Neural progenitor cell (in vitro differentiated cells): ENCODE measurements around the gene GZMH. TPM values are rescaled to one million over a fixed set of nuclear protein-coding genes. Genes with fewer than 3 reads are reported as not detected.

Experiments
- DNase-seq: peaks from one replicate; pipeline ENCODE4 v3.0.0-alpha.2; 2016; ENCODE audit warnings: low spot score
- H2AFZ ChIP-seq: fragments of 200-600 bp; sonication (generic); replicated peaks from 2 replicates; pipeline ENCODE4 v1.6.1; 2016; ENCODE audit warnings: antibody characterized with exemption
- H3F3A ChIP-seq: fragments of 200-600 bp; sonication (generic); 2 replicates; pipeline ENCODE4 v1.6.1; 2016; ENCODE audit warnings: antibody characterized with exemption, low read depth
- H3K27ac ChIP-seq: fragments of 200-600 bp; sonication (generic); 2 replicates; pipeline ENCODE4 v1.5.1; 2016; ENCODE audit warnings: mild to moderate bottlenecking
- H3K27me3 ChIP-seq: fragments of 200-600 bp; sonication (generic); 2 replicates; pipeline ENCODE4 v1.6.1; 2016; ENCODE audit warnings: mild to moderate bottlenecking, moderate library complexity
- H3K36me3 ChIP-seq: fragments of 200-600 bp; sonication (generic); 2 replicates; pipeline ENCODE4 v1.5.1; 2016
- H3K4me1 ChIP-seq: fragments of 200-600 bp; sonication (generic); 2 replicates; pipeline ENCODE4 v1.6.1; 2016; ENCODE audit warnings: mixed run types
- H3K4me2 ChIP-seq: fragments of 200-600 bp; sonication (generic); 2 replicates; pipeline ENCODE4 v1.6.1; 2016
- H3K4me3 ChIP-seq: fragments of 200-600 bp; sonication (generic); 2 replicates; pipeline ENCODE4 v1.5.1; 2016
- H3K79me2 ChIP-seq: fragments of 200-600 bp; sonication (generic); 2 replicates; pipeline ENCODE4 v1.6.1; 2016; ENCODE audit warnings: low read depth
- H3K9ac ChIP-seq: fragments of 200-600 bp; sonication (generic); 2 replicates; pipeline ENCODE4 v1.6.1; 2016
- H3K9me3 ChIP-seq: fragments of 200-600 bp; sonication (generic); 2 replicates; pipeline ENCODE4 v1.5.1; 2016; ENCODE audit warnings: low read depth
- H4K20me1 ChIP-seq: fragments of 200-600 bp; sonication (generic); 2 replicates; pipeline ENCODE4 v1.6.1; 2016; ENCODE audit warnings: low read depth
- H3K27ac Mint-ChIP-seq: 3 replicates; pipeline ENCODE4 v1.8.0; 2021; ENCODE audit warnings: mixed read lengths
- H3K27me3 Mint-ChIP-seq: 2 replicates; pipeline ENCODE4 v1.8.0; 2022; ENCODE audit warnings: low read depth, mild to moderate bottlenecking, inconsistent platforms, moderate library complexity, mixed read lengths; ENCODE audit not compliant: insufficient read depth
- H3K36me3 Mint-ChIP-seq: 3 replicates; pipeline ENCODE4 v1.8.0; 2021; ENCODE audit warnings: mixed read lengths
- H3K4me1 Mint-ChIP-seq: 3 replicates; pipeline ENCODE4 v1.8.0; 2021; ENCODE audit warnings: mixed read lengths
- H3K4me3 Mint-ChIP-seq: 3 replicates; pipeline ENCODE4 v1.8.0; 2021; ENCODE audit warnings: mild to moderate bottlenecking, moderate library complexity, mixed read lengths
- H3K9me3 Mint-ChIP-seq: 3 replicates; pipeline ENCODE4 v1.8.0; 2020; ENCODE audit warnings: mixed read lengths
- EZH2 ChIP-seq: fragments of 200-600 bp; sonication (generic); IDR thresholded peaks from 2 replicates; pipeline ENCODE4 v1.6.1; 2017; ENCODE audit warnings: antibody characterized with exemption, mild to moderate bottlenecking, moderate library complexity
- EZH2phosphoT487 ChIP-seq: fragments of 200-600 bp; sonication (generic); IDR thresholded peaks from 2 replicates; pipeline ENCODE4 v1.6.1; 2017; ENCODE audit warnings: antibody characterized with exemption
- total RNA-seq: library from RNA; depleted of rRNA; stranded (reverse); fragments of >200 nt; gene quantifications from 2 replicates; pipeline ENCODE4 v1.2.3, GENCODE V29; 2015; ENCODE audit warnings: low replicate concordance
- TF ChIP-seq, protein P1 (sequence below): fragments of 200-600 bp; sonication (generic); IDR thresholded peaks from 2 replicates; pipeline ENCODE4 v1.5.1; 2017; ENCODE audit warnings: antibody characterized with exemption, mild to moderate bottlenecking

Gene GZMH
- total RNA-seq, 1 donor from 2014 or later: not detected

DNA sequence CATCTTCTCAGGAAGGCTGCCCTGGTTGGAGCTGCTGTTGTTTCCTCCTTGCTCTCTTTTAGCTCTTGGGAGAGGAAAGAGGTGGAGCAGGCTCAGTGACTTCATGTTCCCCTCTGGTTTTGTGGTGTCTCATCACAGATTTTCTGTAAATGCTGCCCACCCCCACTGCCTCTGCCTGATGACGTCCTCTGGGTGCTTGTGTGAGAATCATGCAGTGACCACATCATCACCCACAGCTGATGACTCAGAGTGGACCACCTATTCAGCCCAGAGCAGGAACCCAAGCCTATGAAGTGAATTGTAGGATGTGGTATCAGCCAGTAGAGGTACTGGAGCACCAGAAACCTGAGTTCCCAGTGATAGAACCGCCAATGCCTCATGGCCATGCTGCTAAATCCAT lies 24.7 kb upstream of the GZMH start, which contains the start of gene GZMB:
TSS of gene GZMB (minus strand) at position 33 of the 400 bp plus-strand sequence. CDS start at position 3, 30 bp downstream.
- Histone ChIP-seq H3K9ac (no peak within 1 kb of the TSS), H3K36me3 (no peaks in the 10 kb centered on the region), H3K4me3 (no peak within 1 kb of the TSS), H3F3A (no peaks in the 10 kb centered on the region), H4K20me1 (no peaks in the 10 kb centered on the region), H3K27me3 (no peaks in the 10 kb centered on the region), H2AFZ (no peak within 1 kb of the TSS), H3K4me1 (no peaks in the 10 kb centered on the region), H3K27ac (no peak within 1 kb of the TSS), H3K9me3 (peaks cover 3% of the 10 kb centered on the region), H3K4me2 (no peak within 1 kb of the TSS), H3K79me2 (no peaks in the 10 kb centered on the region)
- Mint-ChIP-seq H3K4me1 (no peaks in the 10 kb centered on the region), H3K9me3 (peaks cover 2% of the 10 kb centered on the region), H3K27me3 (peaks cover 2% of the 10 kb centered on the region), H3K36me3 (no peaks in the 10 kb centered on the region), H3K4me3 (no peak within 1 kb of the TSS), H3K27ac (no peak within 1 kb of the TSS)
- no peak for DNase-seq
- TF ChIP-seq, protein P1, sequence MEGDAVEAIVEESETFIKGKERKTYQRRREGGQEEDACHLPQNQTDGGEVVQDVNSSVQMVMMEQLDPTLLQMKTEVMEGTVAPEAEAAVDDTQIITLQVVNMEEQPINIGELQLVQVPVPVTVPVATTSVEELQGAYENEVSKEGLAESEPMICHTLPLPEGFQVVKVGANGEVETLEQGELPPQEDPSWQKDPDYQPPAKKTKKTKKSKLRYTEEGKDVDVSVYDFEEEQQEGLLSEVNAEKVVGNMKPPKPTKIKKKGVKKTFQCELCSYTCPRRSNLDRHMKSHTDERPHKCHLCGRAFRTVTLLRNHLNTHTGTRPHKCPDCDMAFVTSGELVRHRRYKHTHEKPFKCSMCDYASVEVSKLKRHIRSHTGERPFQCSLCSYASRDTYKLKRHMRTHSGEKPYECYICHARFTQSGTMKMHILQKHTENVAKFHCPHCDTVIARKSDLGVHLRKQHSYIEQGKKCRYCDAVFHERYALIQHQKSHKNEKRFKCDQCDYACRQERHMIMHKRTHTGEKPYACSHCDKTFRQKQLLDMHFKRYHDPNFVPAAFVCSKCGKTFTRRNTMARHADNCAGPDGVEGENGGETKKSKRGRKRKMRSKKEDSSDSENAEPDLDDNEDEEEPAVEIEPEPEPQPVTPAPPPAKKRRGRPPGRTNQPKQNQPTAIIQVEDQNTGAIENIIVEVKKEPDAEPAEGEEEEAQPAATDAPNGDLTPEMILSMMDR: no peak
- TF ChIP-seq EZH2phosphoT487 (no peak), EZH2 (no peak)

DNA sequence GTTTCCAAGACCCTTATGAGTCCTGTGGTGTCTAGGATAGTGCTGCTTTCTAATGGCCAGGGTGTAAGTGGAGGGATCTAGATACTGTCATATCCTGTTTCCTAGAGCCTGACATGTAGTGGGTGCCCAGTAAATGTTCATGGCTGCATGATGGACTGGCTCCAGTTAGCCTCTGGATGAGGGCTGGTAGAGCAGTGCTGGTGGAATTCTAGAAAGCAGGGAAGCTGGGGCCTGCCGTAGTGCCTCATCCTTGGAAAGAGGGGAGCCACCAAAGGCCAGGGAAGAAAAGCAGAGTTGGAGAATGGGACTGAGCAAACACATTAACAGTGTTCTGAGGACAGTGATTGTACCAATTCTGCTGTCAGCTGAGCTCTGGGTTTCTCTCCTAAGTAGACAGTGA lies 23.9 kb upstream of the GZMH start:
- Mint-ChIP-seq H3K4me1 (no peaks in the 10 kb centered on the region), H3K27ac (no peak overlapping the region), H3K9me3 (peaks cover 2% of the 10 kb centered on the region), H3K27me3 (peaks cover 2% of the 10 kb centered on the region), H3K36me3 (no peaks in the 10 kb centered on the region), H3K4me3 (no peak overlapping the region)
- Histone ChIP-seq H3K4me3 (no peak overlapping the region), H3K36me3 (no peaks in the 10 kb centered on the region), H4K20me1 (no peaks in the 10 kb centered on the region), H3K4me1 (no peaks in the 10 kb centered on the region), H3K79me2 (no peaks in the 10 kb centered on the region), H3K4me2 (no peak overlapping the region), H3K27me3 (no peaks in the 10 kb centered on the region), H3K27ac (no peak overlapping the region), H3F3A (no peaks in the 10 kb centered on the region), H3K9me3 (peaks cover 3% of the 10 kb centered on the region), H2AFZ (no peak overlapping the region), H3K9ac (no peak overlapping the region)
- no peak for DNase-seq
- TF ChIP-seq, protein P1: no peak
- TF ChIP-seq EZH2phosphoT487 (no peak), EZH2 (no peak)

DNA sequence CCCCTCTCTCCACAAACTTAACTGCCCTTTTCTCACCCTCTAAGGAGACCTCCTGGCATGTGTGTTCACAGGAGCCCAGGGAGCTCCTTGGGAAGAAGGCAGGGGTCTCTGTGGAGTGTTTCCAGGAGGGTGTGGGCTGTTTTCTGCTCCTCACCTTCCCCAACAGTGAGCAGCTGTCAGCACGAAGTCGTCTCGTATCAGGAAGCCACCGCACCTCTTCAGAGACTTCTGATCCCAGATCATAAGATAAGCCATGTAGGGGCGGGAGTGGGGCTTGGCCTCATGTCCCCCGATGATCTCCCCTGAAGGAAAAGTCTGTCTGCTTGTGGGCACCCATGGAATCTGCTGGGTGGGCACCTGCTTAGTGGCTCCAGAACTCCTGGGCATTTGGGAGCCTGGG lies 23.3 kb upstream of the GZMH start:
- no peak overlapping the region for H3K4me3 Mint-ChIP-seq
- Histone ChIP-seq H3K9me3 (peaks cover 3% of the 10 kb centered on the region), H3K27ac (no peak overlapping the region), H3K27me3 (no peaks in the 10 kb centered on the region), H3K4me1 (no peaks in the 10 kb centered on the region), H2AFZ (no peak overlapping the region), H3K9ac (no peak overlapping the region), H3F3A (no peaks in the 10 kb centered on the region), H4K20me1 (no peaks in the 10 kb centered on the region), H3K4me3 (no peak overlapping the region), H3K79me2 (no peaks in the 10 kb centered on the region), H3K4me2 (no peak overlapping the region), H3K36me3 (no peaks in the 10 kb centered on the region)
- no peaks in the 10 kb centered on the region for H3K4me1 Mint-ChIP-seq
- TF ChIP-seq, protein P1: no peak
- TF ChIP-seq EZH2: no peak
- TF ChIP-seq EZH2phosphoT487: no peak
- H3K9me3 Mint-ChIP-seq: peaks cover 2% of the 10 kb centered on the region
- H3K27me3 Mint-ChIP-seq: peaks cover 2% of the 10 kb centered on the region
- H3K36me3 Mint-ChIP-seq: no peaks in the 10 kb centered on the region
- no peak overlapping the region for H3K27ac Mint-ChIP-seq
- DNase-seq: no peak
